Measurements from ENCODE around the gene SORCS2.

Gene SORCS2

DNA sequence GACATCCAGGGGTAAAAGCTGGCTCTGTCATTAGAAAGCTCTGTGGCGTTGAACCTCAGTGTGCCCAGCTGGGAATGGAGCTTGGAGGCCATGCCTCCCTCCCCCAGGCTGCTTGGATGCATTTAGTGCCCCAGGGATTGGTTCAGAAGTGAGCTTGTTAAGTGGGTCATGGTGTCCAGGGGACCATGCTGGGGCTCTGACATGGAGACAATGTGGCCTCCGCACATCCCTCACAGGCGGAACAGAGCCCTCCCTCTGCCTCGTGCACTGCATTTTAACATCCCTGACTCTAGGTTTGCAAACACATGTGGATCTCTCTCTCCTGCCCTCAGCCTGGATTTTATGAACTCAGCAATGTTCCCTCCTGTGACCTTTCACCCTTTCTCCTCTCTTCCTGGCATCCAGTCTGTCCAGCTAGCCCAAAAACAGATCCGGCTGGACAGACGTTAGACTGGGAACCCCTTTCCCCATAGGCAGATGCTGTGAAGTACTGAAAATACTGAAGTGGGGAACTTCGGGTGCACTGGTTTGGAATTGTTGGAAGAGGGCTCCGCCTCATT lies 81.5 kb downstream of the SORCS2 start:
- H3K27me3 ChIP-seq (replicated peaks in 2 of 5; ENCODE audit: control insufficient read depth in 4 of 5, insufficient read depth in 5 of 5, low read length in 4 of 5), result peaks cover 0 to 53% (median 8%) of the 10 kb centered on the region in 5 experiments
- H3K27ac ChIP-seq (ENCODE audit: insufficient read depth in 1 of 2, low read depth in 1 of 2, low read length in 2 of 2, poor library complexity in 1 of 2, severe bottlenecking in 2 of 2), result no peak overlapping the region
- H3K36me3 ChIP-seq (ENCODE audit: control insufficient read depth in 4 of 4, insufficient read depth in 4 of 4, low read length in 3 of 4), result no peaks in the 10 kb centered on the region
- no peak for DNase-seq
- POLR2A ChIA-PET, result no interaction called here
- no peaks in the 10 kb centered on the region for H3K4me1 ChIP-seq (ENCODE audit: control extremely low read depth in 1 of 4, control insufficient read depth in 4 of 4, insufficient read depth in 4 of 4, low read length in 3 of 4)
- WGBS (ENCODE audit: insufficient coverage), result 90% methylated on average over 8 of the region's 8 CpGs
- H3K4me3 ChIP-seq (ENCODE audit: control insufficient read depth in 1 of 7, extremely low read depth in 1 of 7, insufficient read depth in 4 of 7, low read depth in 2 of 7, low read length in 6 of 7), result no peak overlapping the region
- CTCF ChIA-PET, result no interaction called here
- H3K9me3 ChIP-seq (ENCODE audit: control extremely low read depth in 1 of 5, control insufficient read depth in 4 of 5, insufficient read depth in 2 of 5, low read depth in 1 of 5, low read length in 4 of 5), result peaks cover 0 to 3% (median 0%) of the 10 kb centered on the region in 5 experiments

DNA sequence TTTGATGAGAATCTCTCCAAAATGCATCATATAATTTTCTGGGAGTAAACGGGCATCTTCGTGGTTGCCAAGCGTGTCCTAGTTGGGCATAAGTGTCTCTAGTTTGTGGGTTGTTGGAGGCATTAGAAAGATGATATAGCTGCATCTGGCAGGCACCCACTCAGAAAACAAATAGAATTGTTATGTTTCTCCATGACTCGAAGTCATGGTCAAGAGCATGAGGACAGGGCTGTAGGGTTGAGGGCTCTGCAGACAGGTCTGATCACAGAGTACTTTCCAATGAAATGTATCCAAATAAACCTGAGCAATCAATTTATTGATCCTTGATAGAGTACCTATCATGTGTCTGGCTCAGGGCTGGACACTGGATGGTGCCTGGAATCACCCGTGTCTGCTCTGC lies 82.7 kb downstream of the SORCS2 start:
- Histone ChIP-seq H3K36me3 (ENCODE audit: control insufficient read depth in 4 of 4, insufficient read depth in 4 of 4, low read length in 3 of 4) (no peaks in the 10 kb centered on the region), H3K4me3 (ENCODE audit: control insufficient read depth in 1 of 7, extremely low read depth in 1 of 7, insufficient read depth in 4 of 7, low read depth in 2 of 7, low read length in 6 of 7) (no peak overlapping the region), H3K27me3 (replicated peaks in 2 of 5; ENCODE audit: control insufficient read depth in 4 of 5, insufficient read depth in 5 of 5, low read length in 4 of 5) (peaks cover 0 to 59% (median 8%) of the 10 kb centered on the region in 5 experiments), H3K4me1 (ENCODE audit: control extremely low read depth in 1 of 4, control insufficient read depth in 4 of 4, insufficient read depth in 4 of 4, low read length in 3 of 4) (no peaks in the 10 kb centered on the region), H3K27ac (ENCODE audit: insufficient read depth in 1 of 2, low read depth in 1 of 2, low read length in 2 of 2, poor library complexity in 1 of 2, severe bottlenecking in 2 of 2) (no peak overlapping the region), H3K9me3 (ENCODE audit: control extremely low read depth in 1 of 5, control insufficient read depth in 4 of 5, insufficient read depth in 2 of 5, low read depth in 1 of 5, low read length in 4 of 5) (peaks cover 0 to 3% (median 0%) of the 10 kb centered on the region in 5 experiments)
- ChIA-PET POLR2A (no interaction called here), CTCF (no interaction called here)
- no peak for DNase-seq
- WGBS (ENCODE audit: insufficient coverage), result 96% methylated on average over 3 of the region's 5 CpGs

GRCh38 chr4:7275490-7276154 lies 83.3 kb downstream of the SORCS2 start:
- no peak overlapping the region for H3K27ac ChIP-seq (ENCODE audit: insufficient read depth in 1 of 2, low read depth in 1 of 2, low read length in 2 of 2, poor library complexity in 1 of 2, severe bottlenecking in 2 of 2)
- H3K4me3 ChIP-seq (ENCODE audit: control insufficient read depth in 1 of 7, extremely low read depth in 1 of 7, insufficient read depth in 4 of 7, low read depth in 2 of 7, low read length in 6 of 7), result no peak overlapping the region
- WGBS (ENCODE audit: insufficient coverage), result 95% methylated on average over 11 of the region's 13 CpGs
- H3K36me3 ChIP-seq (ENCODE audit: control insufficient read depth in 4 of 4, insufficient read depth in 4 of 4, low read length in 3 of 4), result no peaks in the 10 kb centered on the region
- POLR2A ChIA-PET, result no interaction called here
- peaks cover 0 to 59% (median 8%) of the 10 kb centered on the region in 5 experiments for H3K27me3 ChIP-seq (replicated peaks in 2 of 5; ENCODE audit: control insufficient read depth in 4 of 5, insufficient read depth in 5 of 5, low read length in 4 of 5)
- CTCF ChIA-PET, result no interaction called here
- peaks cover 0 to 3% (median 0%) of the 10 kb centered on the region in 5 experiments for H3K9me3 ChIP-seq (ENCODE audit: control extremely low read depth in 1 of 5, control insufficient read depth in 4 of 5, insufficient read depth in 2 of 5, low read depth in 1 of 5, low read length in 4 of 5)
- H3K4me1 ChIP-seq (ENCODE audit: control extremely low read depth in 1 of 4, control insufficient read depth in 4 of 4, insufficient read depth in 4 of 4, low read length in 3 of 4), result no peaks in the 10 kb centered on the region
- DNase-seq, result no peak

DNA sequence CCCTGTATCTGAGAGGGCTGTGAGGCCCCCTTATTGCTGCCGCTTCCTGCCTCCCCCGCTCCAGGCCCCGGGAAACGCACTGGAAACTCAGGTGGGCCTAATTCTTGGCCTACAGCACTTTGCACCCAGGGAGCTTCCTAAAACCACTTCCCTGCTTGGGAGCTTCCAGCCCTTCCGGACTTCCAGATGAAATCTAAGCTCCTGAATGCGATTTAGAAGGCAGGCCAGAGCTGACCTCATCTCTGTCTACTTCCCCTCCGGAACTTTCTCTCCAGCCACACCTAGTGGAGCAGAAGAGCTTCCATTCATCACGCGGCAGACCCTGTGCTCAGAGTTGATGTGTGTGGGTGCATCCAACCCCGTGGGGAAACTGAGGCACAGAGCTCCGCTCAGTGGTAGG lies 84.2 kb downstream of the SORCS2 start:
- H3K9me3 ChIP-seq (ENCODE audit: control extremely low read depth in 1 of 5, control insufficient read depth in 4 of 5, insufficient read depth in 2 of 5, low read depth in 1 of 5, low read length in 4 of 5), result no peaks in the 10 kb centered on the region
- H3K27ac ChIP-seq (ENCODE audit: insufficient read depth in 1 of 2, low read depth in 1 of 2, low read length in 2 of 2, poor library complexity in 1 of 2, severe bottlenecking in 2 of 2), result no peak overlapping the region
- ChIA-PET CTCF (no interaction called here), POLR2A (no interaction called here)
- H3K36me3 ChIP-seq (ENCODE audit: control insufficient read depth in 4 of 4, insufficient read depth in 4 of 4, low read length in 3 of 4), result no peaks in the 10 kb centered on the region
- WGBS (ENCODE audit: insufficient coverage), result 74% methylated on average over 10 of the region's 11 CpGs
- no peak for DNase-seq
- H3K27me3 ChIP-seq (replicated peaks in 2 of 5; ENCODE audit: control insufficient read depth in 4 of 5, insufficient read depth in 5 of 5, low read length in 4 of 5), result peaks cover 0 to 61% (median 8%) of the 10 kb centered on the region in 5 experiments
- H3K4me3 ChIP-seq (ENCODE audit: control insufficient read depth in 1 of 7, extremely low read depth in 1 of 7, insufficient read depth in 4 of 7, low read depth in 2 of 7, low read length in 6 of 7), result no peak overlapping the region
- no peaks in the 10 kb centered on the region for H3K4me1 ChIP-seq (ENCODE audit: control extremely low read depth in 1 of 4, control insufficient read depth in 4 of 4, insufficient read depth in 4 of 4, low read length in 3 of 4)

DNA sequence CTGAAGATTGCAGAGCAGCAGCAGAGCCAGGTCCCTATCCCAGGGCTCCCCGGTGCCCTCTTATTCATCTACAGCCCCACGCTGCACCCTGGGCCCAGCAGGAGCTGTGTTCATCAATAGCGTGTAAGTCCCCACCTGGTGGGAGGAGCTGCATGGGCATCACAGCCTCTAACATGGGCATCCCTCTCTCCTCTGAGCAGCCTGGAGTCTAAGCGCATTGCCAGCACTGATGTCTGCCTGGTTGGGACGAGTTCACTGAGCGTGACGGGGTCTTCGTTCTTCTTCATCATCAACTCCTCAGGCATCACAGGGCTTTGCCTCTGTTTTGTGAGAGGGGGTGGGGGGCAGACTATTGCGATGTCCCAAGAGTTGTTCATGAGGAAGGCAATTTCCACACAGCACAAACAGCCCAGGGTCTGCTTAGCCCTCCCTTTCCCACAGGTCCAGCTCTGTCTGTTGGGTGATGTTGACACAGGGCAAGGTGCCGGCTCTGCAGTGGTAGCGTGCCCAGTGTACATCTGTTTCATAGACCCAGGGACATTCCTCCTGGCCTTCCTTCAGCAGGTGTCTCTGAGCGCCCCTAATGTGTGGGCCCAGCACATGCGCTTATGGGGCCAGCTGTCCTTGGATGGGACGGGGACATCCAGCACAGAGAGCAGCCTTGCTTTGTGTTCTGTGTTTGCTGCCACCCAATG lies 85.9 kb downstream of the SORCS2 start:
- no peaks in the 10 kb centered on the region for H3K36me3 ChIP-seq (ENCODE audit: control insufficient read depth in 4 of 4, insufficient read depth in 4 of 4, low read length in 3 of 4)
- H3K4me1 ChIP-seq (ENCODE audit: control extremely low read depth in 1 of 4, control insufficient read depth in 4 of 4, insufficient read depth in 4 of 4, low read length in 3 of 4), result peaks cover 0 to 10% (median 3%) of the 10 kb centered on the region in 4 experiments
- ChIA-PET CTCF (no interaction called here), POLR2A (no interaction called here)
- no peak overlapping the region for H3K27ac ChIP-seq (ENCODE audit: insufficient read depth in 1 of 2, low read depth in 1 of 2, low read length in 2 of 2, poor library complexity in 1 of 2, severe bottlenecking in 2 of 2)
- peaks cover 0 to 69% (median 9%) of the 10 kb centered on the region in 5 experiments for H3K27me3 ChIP-seq (replicated peaks in 2 of 5; ENCODE audit: control insufficient read depth in 4 of 5, insufficient read depth in 5 of 5, low read length in 4 of 5)
- 92% methylated on average over 12 of the region's 14 CpGs for WGBS (ENCODE audit: insufficient coverage)
- no peak for DNase-seq
- H3K4me3 ChIP-seq (ENCODE audit: control insufficient read depth in 1 of 7, extremely low read depth in 1 of 7, insufficient read depth in 4 of 7, low read depth in 2 of 7, low read length in 6 of 7), result no peak overlapping the region
- H3K9me3 ChIP-seq (ENCODE audit: control extremely low read depth in 1 of 5, control insufficient read depth in 4 of 5, insufficient read depth in 2 of 5, low read depth in 1 of 5, low read length in 4 of 5), result no peaks in the 10 kb centered on the region

DNA sequence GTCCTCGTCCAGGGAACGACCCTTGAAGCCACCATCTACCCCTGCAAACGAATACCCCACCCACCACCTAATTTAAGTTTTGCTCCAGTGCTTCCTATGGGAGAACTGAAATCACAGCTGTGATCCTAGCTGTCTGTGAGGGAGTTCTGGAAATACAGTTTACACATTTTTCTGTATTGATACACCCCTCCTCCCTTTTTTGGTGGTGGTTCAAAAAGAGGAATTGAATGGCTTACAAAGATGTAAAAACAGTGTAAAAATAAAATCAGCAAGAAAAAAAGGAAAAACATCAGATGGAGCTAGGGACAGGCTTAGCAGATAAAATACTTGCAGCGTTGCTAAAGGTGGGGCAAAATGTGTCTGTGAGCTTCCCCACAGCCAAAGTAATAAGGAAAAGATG lies 86.6 kb downstream of the SORCS2 start:
- DNase-seq, result no peak
- Histone ChIP-seq H3K4me1 (ENCODE audit: control extremely low read depth in 1 of 4, control insufficient read depth in 4 of 4, insufficient read depth in 4 of 4, low read length in 3 of 4) (peaks cover 0 to 10% (median 3%) of the 10 kb centered on the region in 4 experiments), H3K36me3 (ENCODE audit: control insufficient read depth in 4 of 4, insufficient read depth in 4 of 4, low read length in 3 of 4) (no peaks in the 10 kb centered on the region), H3K4me3 (ENCODE audit: control insufficient read depth in 1 of 7, extremely low read depth in 1 of 7, insufficient read depth in 4 of 7, low read depth in 2 of 7, low read length in 6 of 7) (no peak overlapping the region), H3K27me3 (replicated peaks in 2 of 5; ENCODE audit: control insufficient read depth in 4 of 5, insufficient read depth in 5 of 5, low read length in 4 of 5) (peaks cover 0 to 71% (median 7%) of the 10 kb centered on the region in 5 experiments), H3K9me3 (ENCODE audit: control extremely low read depth in 1 of 5, control insufficient read depth in 4 of 5, insufficient read depth in 2 of 5, low read depth in 1 of 5, low read length in 4 of 5) (no peaks in the 10 kb centered on the region), H3K27ac (ENCODE audit: insufficient read depth in 1 of 2, low read depth in 1 of 2, low read length in 2 of 2, poor library complexity in 1 of 2, severe bottlenecking in 2 of 2) (no peak overlapping the region)
- CTCF ChIA-PET, result interaction anchor here (1.0 kb wide), 1 partner anchor 87 kb away, joined by 3 read pairs; the partner anchor contains the start of gene SORCS2
- POLR2A ChIA-PET, result no interaction called here
- WGBS (ENCODE audit: insufficient coverage), result 75% methylated on average over 1 of the region's 4 CpGs

- Histone ChIP-seq H3K9me3 (ENCODE audit: control extremely low read depth in 1 of 5, control insufficient read depth in 4 of 5, insufficient read depth in 2 of 5, low read depth in 1 of 5, low read length in 4 of 5) (no peaks in the 10 kb centered on the region), H3K27ac (ENCODE audit: insufficient read depth in 1 of 2, low read depth in 1 of 2, low read length in 2 of 2, poor library complexity in 1 of 2, severe bottlenecking in 2 of 2) (no peak overlapping the region), H3K36me3 (ENCODE audit: control insufficient read depth in 4 of 4, insufficient read depth in 4 of 4, low read length in 3 of 4) (no peaks in the 10 kb centered on the region), H3K4me1 (ENCODE audit: control extremely low read depth in 1 of 4, control insufficient read depth in 4 of 4, insufficient read depth in 4 of 4, low read length in 3 of 4) (peaks cover 0 to 10% (median 3%) of the 10 kb centered on the region in 4 experiments), H3K27me3 (replicated peaks in 2 of 5; ENCODE audit: control insufficient read depth in 4 of 5, insufficient read depth in 5 of 5, low read length in 4 of 5) (peaks cover 0 to 70% (median 7%) of the 10 kb centered on the region in 5 experiments), H3K4me3 (ENCODE audit: control insufficient read depth in 1 of 7, extremely low read depth in 1 of 7, insufficient read depth in 4 of 7, low read depth in 2 of 7, low read length in 6 of 7) (no peak overlapping the region)
- WGBS (ENCODE audit: insufficient coverage), result 90% methylated on average over 4 of the region's 6 CpGs
- CTCF ChIA-PET, result interaction anchor here (1.0 kb wide), 1 partner anchor 88 kb away, joined by 3 read pairs; the partner anchor contains the start of gene SORCS2
- no peak for DNase-seq
- POLR2A ChIA-PET, result no interaction called here
These were observed 87.6 kb downstream of the SORCS2 start for GRCh38 chr4:7279902-7280301.

All from common myeloid progenitor, CD34-positive (primary cell).